Measurements from ENCODE around the gene SH2D7. TPM values are rescaled to one million over a fixed set of nuclear protein-coding genes. Genes with fewer than 3 reads are reported as not detected.

The SH2D7 gene
- total and polyA plus RNA-seq, 2 donors (not counting 1 experiment from before 2014, with no cell fraction given) = not detected

- 94% methylated on average over 3 of the region's 5 CpGs for WGBS (ENCODE audit: insufficient coverage)
These were observed 9.2 kb downstream of the SH2D7 start for GRCh38 chr15:78101423-78102105.

GRCh38 chr15:78102211-78102610, 9.8 kb downstream of the SH2D7 start:
- WGBS (ENCODE audit: insufficient coverage) = no CpG with 5 or more reads among the region's 1 CpG
- H3K4me3 ChIP-seq (ENCODE audit: control extremely low read depth in 1 of 5, extremely low read depth in 1 of 5, insufficient read depth in 1 of 5, low read depth in 2 of 5, low read length in 4 of 5) = no peak overlapping the region
- H3K4me2 ChIP-seq (replicated peaks; ENCODE audit: low read depth, low read length, poor library complexity, severe bottlenecking) = no peak overlapping the region
- CTCF ChIA-PET = interaction anchor here (2.5 kb wide), 1 partner anchor 93 kb away, joined by 8 read pairs; no protein-coding TSS in a partner anchor
- intact Hi-C loops (cut with micrococcal nuclease) = no loop called here
- no peak overlapping the region for H3K4me3 Mint-ChIP-seq
- TF ChIP-seq, protein P1, sequence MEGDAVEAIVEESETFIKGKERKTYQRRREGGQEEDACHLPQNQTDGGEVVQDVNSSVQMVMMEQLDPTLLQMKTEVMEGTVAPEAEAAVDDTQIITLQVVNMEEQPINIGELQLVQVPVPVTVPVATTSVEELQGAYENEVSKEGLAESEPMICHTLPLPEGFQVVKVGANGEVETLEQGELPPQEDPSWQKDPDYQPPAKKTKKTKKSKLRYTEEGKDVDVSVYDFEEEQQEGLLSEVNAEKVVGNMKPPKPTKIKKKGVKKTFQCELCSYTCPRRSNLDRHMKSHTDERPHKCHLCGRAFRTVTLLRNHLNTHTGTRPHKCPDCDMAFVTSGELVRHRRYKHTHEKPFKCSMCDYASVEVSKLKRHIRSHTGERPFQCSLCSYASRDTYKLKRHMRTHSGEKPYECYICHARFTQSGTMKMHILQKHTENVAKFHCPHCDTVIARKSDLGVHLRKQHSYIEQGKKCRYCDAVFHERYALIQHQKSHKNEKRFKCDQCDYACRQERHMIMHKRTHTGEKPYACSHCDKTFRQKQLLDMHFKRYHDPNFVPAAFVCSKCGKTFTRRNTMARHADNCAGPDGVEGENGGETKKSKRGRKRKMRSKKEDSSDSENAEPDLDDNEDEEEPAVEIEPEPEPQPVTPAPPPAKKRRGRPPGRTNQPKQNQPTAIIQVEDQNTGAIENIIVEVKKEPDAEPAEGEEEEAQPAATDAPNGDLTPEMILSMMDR (IDR thresholded peaks at IDR 0.05) = no peak
- peaks cover 0 to 4% of the 10 kb centered on the region in 2 donors for H3K4me1 ChIP-seq (ENCODE audit: control insufficient read depth in 2 of 2, insufficient read depth in 2 of 2, low read length in 2 of 2)
- DNase-seq (no peak), ATAC-seq (ENCODE audit: low read depth) (no peak)
- no peaks in the 10 kb centered on the region for H3K27me3 Mint-ChIP-seq
- POLR2A ChIA-PET = no interaction called here
- no peak overlapping the region for H3K27ac ChIP-seq (ENCODE audit: low read length in 2 of 2)
- H3K9me3 Mint-ChIP-seq (ENCODE audit: insufficient read depth) = no peaks in the 10 kb centered on the region
- no peaks in the 10 kb centered on the region for H3K36me3 ChIP-seq (replicated peaks in 1 of 2; ENCODE audit: control extremely low read depth in 1 of 2, control insufficient read depth in 1 of 2, extremely low read depth in 1 of 2, insufficient read depth in 2 of 2, low read length in 1 of 2)
- no peaks in the 10 kb centered on the region for H4K20me1 ChIP-seq (ENCODE audit: control insufficient read depth, insufficient read depth, low read length, poor library complexity, severe bottlenecking)
- H2AFZ ChIP-seq (ENCODE audit: insufficient read depth, low read depth, low read length, poor library complexity, severe bottlenecking) = no peak overlapping the region
- H3K4me1 Mint-ChIP-seq = no peaks in the 10 kb centered on the region
- H3K9me3 ChIP-seq (ENCODE audit: control extremely low read depth in 1 of 3, control insufficient read depth in 2 of 3, insufficient read depth in 1 of 3, low read length in 2 of 3) = peaks cover 0 to 3% (median 0%) of the 10 kb centered on the region in 3 donors
- no peak overlapping the region for H3K9ac ChIP-seq (ENCODE audit: low read length)
- no peak overlapping the region for H3K27ac Mint-ChIP-seq
- no peaks in the 10 kb centered on the region for H3K79me2 ChIP-seq (ENCODE audit: control insufficient read depth, insufficient read depth, low read length)
- H3K27me3 ChIP-seq (replicated peaks in 1 of 4; ENCODE audit: control extremely low read depth in 1 of 4, control insufficient read depth in 3 of 4, insufficient read depth in 4 of 4, low read length in 3 of 4) = no peaks in the 10 kb centered on the region

More at GRCh38 chr15:78101423-78102105, 9.2 kb downstream of the SH2D7 start:
- no peaks in the 10 kb centered on the region for H3K4me1 Mint-ChIP-seq
- DNase-seq = no peak
- ChIA-PET POLR2A (no interaction called here), CTCF (interaction anchor here (1.2 to 2.5 kb wide), 2 partner anchors 11 to 94 kb away, joined by 4 to 8 read pairs; no protein-coding TSS in a partner anchor)
- peaks cover 0 to 3% (median 0%) of the 10 kb centered on the region in 3 donors for H3K9me3 ChIP-seq (ENCODE audit: control extremely low read depth in 1 of 3, control insufficient read depth in 2 of 3, insufficient read depth in 1 of 3, low read length in 2 of 3)
- H3K4me2 ChIP-seq (replicated peaks; ENCODE audit: low read depth, low read length, poor library complexity, severe bottlenecking) = no peak overlapping the region
- no peak overlapping the region for H2AFZ ChIP-seq (ENCODE audit: insufficient read depth, low read depth, low read length, poor library complexity, severe bottlenecking)
- no peak overlapping the region for H3K4me3 Mint-ChIP-seq
- H3K4me1 ChIP-seq (ENCODE audit: control insufficient read depth in 2 of 2, insufficient read depth in 2 of 2, low read length in 2 of 2) = peaks cover 0 to 4% of the 10 kb centered on the region in 2 donors
- no peaks in the 10 kb centered on the region for H3K27me3 ChIP-seq (replicated peaks in 1 of 4; ENCODE audit: control extremely low read depth in 1 of 4, control insufficient read depth in 3 of 4, insufficient read depth in 4 of 4, low read length in 3 of 4)
- H4K20me1 ChIP-seq (ENCODE audit: control insufficient read depth, insufficient read depth, low read length, poor library complexity, severe bottlenecking) = no peaks in the 10 kb centered on the region
- H3K27me3 Mint-ChIP-seq = no peaks in the 10 kb centered on the region
- no peaks in the 10 kb centered on the region for H3K9me3 Mint-ChIP-seq (ENCODE audit: insufficient read depth)
- intact Hi-C loops (cut with micrococcal nuclease) = no loop called here
- no peak overlapping the region for H3K27ac ChIP-seq (ENCODE audit: low read length in 2 of 2)
- no peak overlapping the region for H3K9ac ChIP-seq (ENCODE audit: low read length)
- no peak for TF ChIP-seq EZH2 (IDR thresholded peaks at IDR 0.05; ENCODE audit: borderline replicate concordance, insufficient read depth, low read depth, low read length, poor library complexity, severe bottlenecking)
- TF ChIP-seq, protein P1 (IDR thresholded peaks at IDR 0.05) = no peak
- no peaks in the 10 kb centered on the region for H3K79me2 ChIP-seq (ENCODE audit: control insufficient read depth, insufficient read depth, low read length)
- ATAC-seq (ENCODE audit: low read depth) = no peak
- no peak overlapping the region for H3K27ac Mint-ChIP-seq
- no peak overlapping the region for H3K4me3 ChIP-seq (ENCODE audit: control extremely low read depth in 1 of 5, extremely low read depth in 1 of 5, insufficient read depth in 1 of 5, low read depth in 2 of 5, low read length in 4 of 5)
- H3K36me3 ChIP-seq (replicated peaks in 1 of 2; ENCODE audit: control extremely low read depth in 1 of 2, control insufficient read depth in 1 of 2, extremely low read depth in 1 of 2, insufficient read depth in 2 of 2, low read length in 1 of 2) = no peaks in the 10 kb centered on the region

Measured in B cell (primary cell).